Measurements from ENCODE around the gene FBXL16.

GRCh38 chr16:739560-740458 lies 34.2 kb upstream of the FBXL16 start:
- TF ChIP-seq, protein P1, sequence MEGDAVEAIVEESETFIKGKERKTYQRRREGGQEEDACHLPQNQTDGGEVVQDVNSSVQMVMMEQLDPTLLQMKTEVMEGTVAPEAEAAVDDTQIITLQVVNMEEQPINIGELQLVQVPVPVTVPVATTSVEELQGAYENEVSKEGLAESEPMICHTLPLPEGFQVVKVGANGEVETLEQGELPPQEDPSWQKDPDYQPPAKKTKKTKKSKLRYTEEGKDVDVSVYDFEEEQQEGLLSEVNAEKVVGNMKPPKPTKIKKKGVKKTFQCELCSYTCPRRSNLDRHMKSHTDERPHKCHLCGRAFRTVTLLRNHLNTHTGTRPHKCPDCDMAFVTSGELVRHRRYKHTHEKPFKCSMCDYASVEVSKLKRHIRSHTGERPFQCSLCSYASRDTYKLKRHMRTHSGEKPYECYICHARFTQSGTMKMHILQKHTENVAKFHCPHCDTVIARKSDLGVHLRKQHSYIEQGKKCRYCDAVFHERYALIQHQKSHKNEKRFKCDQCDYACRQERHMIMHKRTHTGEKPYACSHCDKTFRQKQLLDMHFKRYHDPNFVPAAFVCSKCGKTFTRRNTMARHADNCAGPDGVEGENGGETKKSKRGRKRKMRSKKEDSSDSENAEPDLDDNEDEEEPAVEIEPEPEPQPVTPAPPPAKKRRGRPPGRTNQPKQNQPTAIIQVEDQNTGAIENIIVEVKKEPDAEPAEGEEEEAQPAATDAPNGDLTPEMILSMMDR (IDR thresholded peaks at IDR 0.05) = no peak
- no peak for TF ChIP-seq POLR2A (IDR thresholded peaks at IDR 0.05)
